G401.6 (cell line): ENCODE data around the gene HOXA13.

Experiments used
- FAIRE-seq: peaks from 2 replicates; lab custom pipeline; 2012; peaks lifted over from hg19 to GRCh38; lab: Jason Lieb, UNC

HOXA13 gene

GRCh38 chr7:27207348-27207985 lies 7.6 kb upstream of the HOXA13 start:
- no peak for FAIRE-seq

GRCh38 chr7:27205325-27206280 lies 5.7 kb upstream of the HOXA13 start:
- no peak for FAIRE-seq

DNA sequence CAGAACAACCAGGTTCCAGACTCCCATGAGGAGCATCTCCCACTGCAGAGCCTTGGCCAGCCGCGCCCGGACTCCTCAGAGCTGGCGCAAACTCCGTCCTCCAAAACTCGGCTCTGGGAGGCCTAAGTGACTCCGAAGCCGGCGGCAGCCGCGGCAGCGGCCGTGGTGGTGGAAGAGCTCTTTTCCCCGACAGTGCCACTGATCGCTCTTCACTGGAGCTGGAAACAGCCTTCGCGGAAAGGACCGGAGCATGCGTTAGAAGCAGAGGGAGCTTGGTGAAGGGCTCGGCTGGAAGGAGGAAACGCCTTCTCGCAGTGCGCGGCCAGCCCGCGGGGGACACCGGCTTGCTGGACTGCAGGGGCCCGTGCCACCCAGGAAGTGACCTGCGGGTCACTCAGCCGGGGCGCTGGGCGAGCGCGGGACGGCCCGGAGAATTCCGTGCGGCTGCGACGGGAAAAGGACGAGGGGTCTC lies 5.0 kb upstream of the HOXA13 start:
- FAIRE-seq = no peak

DNA sequence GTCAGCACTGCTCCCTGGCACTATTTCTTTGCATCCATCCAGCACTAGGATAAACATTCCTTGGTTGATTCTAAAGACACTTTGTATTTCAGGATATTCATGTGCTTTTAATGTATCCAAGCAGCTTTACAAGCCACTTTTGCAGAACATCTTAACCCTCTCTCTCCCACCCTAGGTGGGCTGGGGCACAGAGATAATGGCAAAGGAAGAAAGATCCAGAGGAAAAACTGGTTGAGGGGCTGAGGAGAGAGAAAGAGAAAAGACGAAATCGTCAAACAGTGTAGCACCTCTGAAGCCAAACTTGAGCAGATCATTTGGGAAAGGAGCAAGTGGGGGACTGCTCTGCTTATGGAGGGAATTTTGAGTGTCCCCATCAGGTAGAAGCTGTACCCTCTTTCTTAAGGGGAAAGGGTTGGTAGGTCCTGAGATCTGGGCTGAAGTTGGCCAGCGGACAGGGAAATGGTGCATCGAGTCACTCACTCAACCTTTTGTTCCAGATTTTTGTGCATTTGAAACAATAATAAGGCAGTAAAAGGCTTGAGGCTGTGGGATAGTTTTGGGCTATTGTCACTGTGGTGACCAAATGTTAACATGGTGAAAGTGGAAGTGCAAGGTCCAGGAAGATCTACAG lies 4.2 kb upstream of the HOXA13 start:
- FAIRE-seq = no peak

GRCh38 chr7:27203365-27203953 lies 3.6 kb upstream of the HOXA13 start:
- FAIRE-seq = no peak

- peak; percentile 13 for FAIRE-seq
These were observed 2.9 kb upstream of the HOXA13 start for GRCh38 chr7:27202862-27203134.

DNA sequence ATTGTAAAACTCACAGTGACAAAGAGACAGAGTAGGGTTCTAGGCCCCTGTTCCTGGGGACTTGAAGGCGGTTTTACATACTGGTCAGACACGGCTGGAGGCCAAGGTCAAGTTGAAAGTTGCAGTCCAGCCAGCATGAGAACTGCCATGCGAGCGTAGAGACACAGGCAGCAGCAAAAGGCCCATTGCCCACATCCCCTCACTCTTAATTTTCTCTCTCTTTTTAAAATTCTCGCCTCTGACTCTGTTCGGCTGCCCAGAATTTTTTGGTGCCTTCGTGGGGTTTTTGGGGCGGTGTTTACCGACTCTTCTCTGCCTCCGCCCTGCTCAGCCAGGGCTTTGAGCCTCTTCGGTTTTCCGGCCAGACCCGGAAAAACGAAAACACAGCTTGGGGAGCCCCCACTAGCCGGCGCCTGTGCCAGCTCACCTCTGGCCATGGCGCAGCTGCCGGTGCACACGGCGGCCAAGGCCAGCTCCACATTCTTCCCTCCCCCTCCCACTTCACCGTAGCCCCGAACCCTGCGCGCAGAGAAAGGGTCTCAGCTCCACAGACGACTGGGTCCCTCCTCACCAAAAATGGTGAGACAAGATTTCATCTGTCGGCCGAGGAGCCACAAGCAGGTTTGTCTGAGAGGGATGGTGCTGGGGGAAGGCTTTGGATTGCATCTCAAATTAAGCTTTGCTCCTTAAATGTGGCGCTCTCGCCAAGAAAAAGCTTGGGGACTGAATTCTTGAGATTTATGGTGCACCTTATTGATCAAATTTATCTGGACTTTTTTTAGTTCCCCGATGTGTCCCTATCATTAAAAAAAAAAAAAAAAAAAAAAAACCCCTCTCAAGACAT lies 2.3 kb upstream of the HOXA13 start:
- FAIRE-seq = no peak

DNA sequence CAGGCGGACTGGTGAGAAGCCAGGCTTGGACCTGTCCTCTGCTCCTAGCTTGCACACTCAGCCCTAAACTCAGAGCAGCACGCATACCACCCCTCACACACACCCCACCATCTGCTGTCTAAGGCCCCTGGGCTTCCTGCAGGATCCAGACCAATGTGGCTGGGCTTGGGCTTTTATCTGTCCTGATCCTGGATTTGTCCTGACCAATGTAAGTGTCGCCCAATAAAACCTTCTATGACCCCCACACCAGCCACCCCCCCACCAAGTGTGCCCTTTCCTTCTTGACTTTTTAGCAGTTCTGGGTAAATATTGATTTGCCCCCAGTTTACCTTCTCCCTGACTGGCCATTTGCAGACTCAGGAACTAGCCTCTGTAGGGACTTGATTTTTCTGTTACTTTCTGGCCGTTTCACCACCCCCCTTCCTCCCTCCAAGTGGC lies 1.7 kb upstream of the HOXA13 start:
- no peak for FAIRE-seq

- FAIRE-seq = no peak
These were observed 1.1 kb upstream of the HOXA13 start for GRCh38 chr7:27200761-27201579.

GRCh38 chr7:27198871-27199801 lies 755 bp downstream of the HOXA13 start:
- no peak for FAIRE-seq

DNA sequence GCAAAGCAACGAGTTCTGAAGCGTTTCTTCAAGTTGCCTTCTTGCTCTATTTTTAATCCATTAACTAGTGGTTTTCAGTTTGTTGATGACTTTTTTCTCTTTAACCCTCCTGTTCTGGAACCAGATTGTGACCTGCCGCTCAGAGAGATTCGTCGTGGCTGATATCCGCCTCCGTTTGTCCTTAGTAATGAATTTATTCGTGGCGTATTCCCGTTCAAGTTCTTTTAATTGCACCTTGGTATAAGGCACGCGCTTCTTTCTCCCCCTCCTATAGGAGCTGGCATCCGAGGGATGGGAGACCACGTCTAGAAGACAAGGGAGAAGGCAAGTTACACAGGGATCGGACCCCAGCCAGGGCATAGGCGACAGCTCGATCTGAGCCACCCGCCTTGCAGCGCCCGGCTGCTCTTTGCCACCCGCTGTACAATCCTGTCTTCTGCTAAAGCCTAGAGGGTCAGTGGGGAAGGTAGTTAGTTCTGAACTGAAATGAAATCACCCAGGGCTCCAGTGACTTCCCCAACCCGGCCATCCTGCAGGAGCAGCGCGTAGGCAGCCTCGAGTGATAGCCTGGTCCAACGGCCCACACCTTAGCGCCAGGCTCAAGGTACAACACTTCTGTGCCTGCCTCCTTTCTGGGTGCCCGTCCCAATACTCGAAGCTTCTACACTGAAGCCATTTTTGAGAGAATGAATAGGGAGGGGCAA lies 1.6 kb downstream of the HOXA13 start:
- FAIRE-seq = no peak

DNA sequence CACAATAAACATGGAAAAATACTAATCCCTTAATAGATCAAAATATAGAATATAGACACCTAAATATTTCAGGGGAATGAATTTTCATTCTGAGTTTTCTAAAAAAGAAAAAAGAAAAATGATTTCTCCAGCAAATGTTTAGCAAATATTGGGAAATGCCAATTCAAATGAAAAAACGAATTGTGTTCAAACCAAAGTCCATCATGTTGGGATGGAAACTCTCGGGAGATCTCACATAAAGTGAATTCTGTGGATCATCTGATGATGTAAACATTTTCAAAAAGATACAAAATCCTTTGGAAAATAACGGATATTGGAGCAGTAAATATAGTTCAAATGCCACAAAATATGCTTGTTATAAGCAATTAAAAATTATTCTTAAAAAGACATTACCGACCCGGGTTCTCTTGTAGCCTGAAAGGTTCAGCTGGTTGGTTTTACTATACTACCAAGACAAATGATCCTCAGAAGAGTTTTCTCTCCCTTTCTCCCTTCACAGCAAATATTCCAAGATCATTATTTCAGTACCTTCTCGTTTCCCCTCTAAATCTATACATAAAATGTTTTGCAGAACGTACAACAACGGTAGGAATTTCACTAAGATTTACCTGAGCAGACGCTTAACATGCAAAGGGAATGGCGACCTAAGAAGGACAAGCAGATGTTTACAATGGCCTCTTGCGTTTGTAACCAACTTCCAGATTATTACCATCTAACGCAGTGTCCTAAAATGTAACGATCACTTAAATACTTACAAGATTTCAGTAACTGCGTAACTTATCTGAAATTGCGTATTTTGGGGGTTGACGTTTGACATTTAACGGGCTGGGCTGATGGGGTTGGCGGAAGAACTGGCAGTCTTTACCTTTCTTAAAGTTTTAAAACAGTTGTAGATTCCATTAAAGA lies 2.5 kb downstream of the HOXA13 start:
- FAIRE-seq = no peak

DNA sequence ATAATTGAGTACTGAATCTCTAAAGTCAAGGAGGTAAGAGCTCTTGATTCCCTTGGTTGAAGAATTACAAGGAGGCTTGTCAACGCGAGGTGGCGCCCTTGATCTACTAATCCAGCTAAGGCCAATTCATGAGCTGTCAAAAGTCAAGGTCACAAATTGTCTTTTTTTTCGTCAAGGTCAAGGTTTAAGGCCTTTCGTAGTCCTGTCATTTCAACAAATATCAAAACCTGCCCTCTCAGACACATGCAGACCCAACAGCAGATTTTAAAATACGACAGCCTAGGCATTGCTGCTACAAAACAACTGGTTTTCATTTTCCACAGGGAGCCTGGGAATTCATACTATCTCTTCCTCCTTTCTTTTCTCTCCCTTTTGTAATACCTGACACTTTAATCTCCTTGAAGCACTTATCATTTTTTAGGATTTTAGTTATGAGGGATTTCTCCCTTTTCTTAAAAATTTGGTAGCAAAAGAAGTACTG lies 3.6 kb downstream of the HOXA13 start:
- FAIRE-seq = peak; percentile 97

GRCh38 chr7:27194686-27195379 lies 5.1 kb downstream of the HOXA13 start:
- FAIRE-seq = no peak

DNA sequence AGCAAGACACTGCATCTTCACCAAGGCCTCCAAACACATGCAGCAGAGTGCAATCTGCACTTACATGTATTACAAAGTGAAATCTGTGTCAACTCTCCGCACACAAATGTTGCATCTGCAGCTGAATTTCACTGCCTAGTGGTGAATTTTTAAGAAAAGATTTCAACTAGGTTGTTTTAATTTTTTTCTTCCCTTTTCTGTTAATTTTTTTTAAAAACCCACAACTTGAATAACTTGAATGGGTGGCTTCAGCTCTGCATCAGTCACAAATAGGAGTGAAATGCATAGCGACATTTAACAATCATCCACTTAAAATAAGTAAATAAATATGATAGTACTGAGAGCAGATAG lies 5.9 kb downstream of the HOXA13 start:
- no peak for FAIRE-seq

DNA sequence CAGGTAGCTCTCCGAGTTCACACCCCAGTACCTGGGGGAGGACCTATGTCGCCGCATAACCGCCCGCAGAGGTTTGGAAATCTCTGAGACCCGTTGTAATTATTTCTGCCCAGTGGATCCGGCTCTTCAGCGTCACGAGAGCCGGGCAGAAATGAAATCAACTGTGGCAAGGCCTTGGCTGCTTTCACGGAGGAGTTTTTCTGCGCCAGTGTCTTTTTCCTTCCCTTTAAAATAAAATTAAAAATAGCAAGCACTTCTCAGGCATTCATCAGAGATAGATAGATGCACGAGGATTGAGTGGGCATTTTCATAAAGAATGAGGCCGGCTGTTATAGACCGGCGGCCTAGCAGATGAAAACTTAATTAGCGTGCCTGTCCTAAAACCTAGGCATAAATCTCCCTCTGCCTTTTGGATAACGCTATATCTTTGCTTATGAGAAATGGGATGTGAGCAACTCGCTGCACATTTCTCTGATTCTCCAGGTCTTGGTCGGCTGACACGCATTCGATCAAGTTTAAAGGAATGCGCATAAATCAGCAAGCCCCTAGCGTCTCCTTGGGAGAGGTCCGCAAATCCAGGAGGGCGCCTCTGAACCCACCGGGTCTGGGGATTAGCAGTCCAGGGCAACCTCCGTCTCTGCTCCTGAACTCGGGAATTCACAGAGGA lies 6.4 kb downstream of the HOXA13 start:
- no peak for FAIRE-seq
